Measurements from ENCODE around the gene TMEM45B.

GRCh38 chr11:129864811-129865210 is 49.2 kb downstream of the TMEM45B start:
- TF ChIP-seq POLR2A (IDR thresholded peaks at IDR 0.05; ENCODE audit: low read length) = no peak
- TF ChIP-seq NFE2L2 (conservative IDR thresholded peaks at IDR 0.05; ENCODE audit: low read length) = no peak
- no peak for TF ChIP-seq ELK1 (IDR thresholded peaks at IDR 0.05; ENCODE audit: low read depth, low read length)
- no peak for TF ChIP-seq RCOR1 (IDR thresholded peaks at IDR 0.05; ENCODE audit: low read depth, low read length)
- TF ChIP-seq CTCF (IDR thresholded peaks at IDR 0.05) = no peak
- TF ChIP-seq ZSCAN20 (CRISPR knock-in tag; IDR thresholded peaks at IDR 0.05) = no peak
- TF ChIP-seq KDM1A (IDR thresholded peaks at IDR 0.05; ENCODE audit: low read depth) = no peak
- no peak for TF ChIP-seq EP300 (IDR thresholded peaks at IDR 0.05)
- TF ChIP-seq POLR2AphosphoS2 (conservative IDR thresholded peaks at IDR 0.05; ENCODE audit: low read length) = no peak
- TF ChIP-seq FOXS1 (CRISPR knock-in tag; IDR thresholded peaks at IDR 0.05) = no peak
- no peak for TF ChIP-seq USF2 (IDR thresholded peaks at IDR 0.05)
